Karpas-422 (cell line): Measurements from ENCODE around the gene CTDP1. TPM values are rescaled to one million over a fixed set of nuclear protein-coding genes. Genes with fewer than 3 reads are reported as not detected.

Experiments used
- DNase-seq: peaks from one replicate; pipeline ENCODE4 v3.0.0-alpha.2; 2015
- H2AFZ ChIP-seq: fragments of 200-600 bp; sonication (generic); 2 replicates; pipeline ENCODE4 v1.6.1; 2014; ENCODE audit warnings: antibody characterized with exemption, low read length, mixed read lengths
- H3K27ac ChIP-seq: fragments of 200-600 bp; sonication (generic); 2 replicates; pipeline ENCODE4 v1.5.1; 2014; ENCODE audit warnings: mild to moderate bottlenecking, low read length, moderate library complexity
- H3K27me3 ChIP-seq: fragments of 200-600 bp; sonication (generic); 2 replicates; pipeline ENCODE4 v1.6.1; 2014; ENCODE audit warnings: low read length, mixed read lengths
- H3K36me3 ChIP-seq: fragments of 200-600 bp; sonication (generic); 2 replicates; pipeline ENCODE4 v1.6.1; 2014; ENCODE audit warnings: low read length, mixed read lengths; ENCODE audit not compliant: insufficient read depth
- H3K4me1 ChIP-seq: fragments of 200-600 bp; sonication (generic); 2 replicates; pipeline ENCODE4 v1.6.1; 2014; ENCODE audit warnings: mild to moderate bottlenecking, low read length, mixed read lengths
- H3K4me2 ChIP-seq: fragments of 200-600 bp; sonication (generic); 2 replicates; pipeline ENCODE4 v1.6.1; 2014; ENCODE audit warnings: low read length, low read depth, mild to moderate bottlenecking; ENCODE audit not compliant: poor library complexity, severe bottlenecking
- H3K4me3 ChIP-seq: fragments of 200-600 bp; sonication (generic); 2 replicates; pipeline ENCODE4 v1.5.1; 2014; ENCODE audit warnings: mild to moderate bottlenecking, antibody characterized with exemption, low read length, mixed read lengths
- H3K79me2 ChIP-seq: fragments of 200-600 bp; sonication (generic); 2 replicates; pipeline ENCODE4 v1.6.1; 2014; ENCODE audit warnings: mild to moderate bottlenecking, low read length, mixed read lengths
- H3K9ac ChIP-seq: fragments of 200-600 bp; sonication (generic); 2 replicates; pipeline ENCODE4 v1.6.0; 2014; ENCODE audit warnings: low read length
- H3K9me2 ChIP-seq: fragments of 200-600 bp; sonication (generic), shearing (Covaris generic); replicated peaks from 2 replicates; pipeline ENCODE4 v1.6.0; 2014; ENCODE audit warnings: mild to moderate bottlenecking, low read length, moderate library complexity; ENCODE audit not compliant: insufficient read depth
- H3K9me3 ChIP-seq: fragments of 300-700, 200-600 bp; sonication (generic); 2 replicates; pipeline ENCODE4 v1.6.1; 2014; ENCODE audit warnings: low read length, mixed read lengths
- H4K20me1 ChIP-seq: fragments of 200-600 bp; sonication (generic); 2 replicates; pipeline ENCODE4 v1.6.1; 2014; ENCODE audit warnings: mild to moderate bottlenecking, antibody characterized with exemption, low read length, low read depth; ENCODE audit not compliant: insufficient read depth
- total RNA-seq: library from RNA; depleted of rRNA; stranded (reverse); fragments of >200 nt; shearing (Covaris generic); gene quantifications from 2 replicates; pipeline ENCODE4 v1.2.3, GENCODE V29; 2014; ENCODE audit warnings: low replicate concordance; rRNA removed

CTDP1 gene, protein sequence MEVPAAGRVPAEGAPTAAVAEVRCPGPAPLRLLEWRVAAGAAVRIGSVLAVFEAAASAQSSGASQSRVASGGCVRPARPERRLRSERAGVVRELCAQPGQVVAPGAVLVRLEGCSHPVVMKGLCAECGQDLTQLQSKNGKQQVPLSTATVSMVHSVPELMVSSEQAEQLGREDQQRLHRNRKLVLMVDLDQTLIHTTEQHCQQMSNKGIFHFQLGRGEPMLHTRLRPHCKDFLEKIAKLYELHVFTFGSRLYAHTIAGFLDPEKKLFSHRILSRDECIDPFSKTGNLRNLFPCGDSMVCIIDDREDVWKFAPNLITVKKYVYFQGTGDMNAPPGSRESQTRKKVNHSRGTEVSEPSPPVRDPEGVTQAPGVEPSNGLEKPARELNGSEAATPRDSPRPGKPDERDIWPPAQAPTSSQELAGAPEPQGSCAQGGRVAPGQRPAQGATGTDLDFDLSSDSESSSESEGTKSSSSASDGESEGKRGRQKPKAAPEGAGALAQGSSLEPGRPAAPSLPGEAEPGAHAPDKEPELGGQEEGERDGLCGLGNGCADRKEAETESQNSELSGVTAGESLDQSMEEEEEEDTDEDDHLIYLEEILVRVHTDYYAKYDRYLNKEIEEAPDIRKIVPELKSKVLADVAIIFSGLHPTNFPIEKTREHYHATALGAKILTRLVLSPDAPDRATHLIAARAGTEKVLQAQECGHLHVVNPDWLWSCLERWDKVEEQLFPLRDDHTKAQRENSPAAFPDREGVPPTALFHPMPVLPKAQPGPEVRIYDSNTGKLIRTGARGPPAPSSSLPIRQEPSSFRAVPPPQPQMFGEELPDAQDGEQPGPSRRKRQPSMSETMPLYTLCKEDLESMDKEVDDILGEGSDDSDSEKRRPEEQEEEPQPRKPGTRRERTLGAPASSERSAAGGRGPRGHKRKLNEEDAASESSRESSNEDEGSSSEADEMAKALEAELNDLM
- total RNA-seq: 14.1 and 32.9 TPM in 2 replicates

DNA sequence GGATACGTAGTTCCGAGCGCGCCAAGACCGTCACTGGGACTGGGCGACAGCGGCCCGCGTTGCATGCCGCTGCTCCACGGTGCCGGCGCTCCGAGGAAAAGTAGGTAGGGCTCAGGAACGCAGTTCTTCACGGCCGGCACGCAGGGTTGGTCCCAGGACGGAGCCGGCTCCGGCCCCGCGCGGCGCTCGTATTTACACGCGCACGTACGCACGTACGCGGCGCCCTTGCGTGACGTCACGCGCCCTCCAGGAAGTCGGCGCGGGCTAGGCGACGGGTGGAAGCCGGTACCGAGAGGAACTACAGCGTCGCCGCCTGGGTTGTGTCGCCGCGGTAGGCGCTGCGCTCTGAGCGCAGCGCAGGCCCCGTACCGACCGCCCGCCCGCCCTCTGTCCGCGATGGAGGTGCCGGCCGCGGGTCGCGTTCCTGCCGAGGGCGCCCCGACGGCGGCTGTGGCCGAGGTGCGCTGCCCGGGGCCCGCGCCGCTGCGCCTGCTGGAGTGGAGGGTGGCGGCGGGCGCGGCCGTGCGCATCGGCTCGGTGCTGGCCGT, at the start of gene CTDP1:
TSS of gene CTDP1 (plus strand) at position 252 of the 548 bp plus-strand sequence. CDS start at position 397, 145 bp downstream.
- Histone ChIP-seq H3K36me3 (no peaks in the 10 kb centered on the region), H3K27ac (peak within 1 kb of the TSS; percentile 76), H3K9me2 (no peaks in the 10 kb centered on the region), H3K4me2 (peak within 1 kb of the TSS; percentile 97), H3K4me3 (peak within 1 kb of the TSS; percentile 92), H3K9ac (peak within 1 kb of the TSS; percentile 83), H3K27me3 (no peaks in the 10 kb centered on the region), H2AFZ (peak within 1 kb of the TSS; percentile 97), H4K20me1 (peaks cover 45% of the 10 kb centered on the region), H3K79me2 (peaks cover 68% of the 10 kb centered on the region), H3K4me1 (peaks cover 33% of the 10 kb centered on the region), H3K9me3 (no peaks in the 10 kb centered on the region)
- peak; percentile 99 for DNase-seq

DNA sequence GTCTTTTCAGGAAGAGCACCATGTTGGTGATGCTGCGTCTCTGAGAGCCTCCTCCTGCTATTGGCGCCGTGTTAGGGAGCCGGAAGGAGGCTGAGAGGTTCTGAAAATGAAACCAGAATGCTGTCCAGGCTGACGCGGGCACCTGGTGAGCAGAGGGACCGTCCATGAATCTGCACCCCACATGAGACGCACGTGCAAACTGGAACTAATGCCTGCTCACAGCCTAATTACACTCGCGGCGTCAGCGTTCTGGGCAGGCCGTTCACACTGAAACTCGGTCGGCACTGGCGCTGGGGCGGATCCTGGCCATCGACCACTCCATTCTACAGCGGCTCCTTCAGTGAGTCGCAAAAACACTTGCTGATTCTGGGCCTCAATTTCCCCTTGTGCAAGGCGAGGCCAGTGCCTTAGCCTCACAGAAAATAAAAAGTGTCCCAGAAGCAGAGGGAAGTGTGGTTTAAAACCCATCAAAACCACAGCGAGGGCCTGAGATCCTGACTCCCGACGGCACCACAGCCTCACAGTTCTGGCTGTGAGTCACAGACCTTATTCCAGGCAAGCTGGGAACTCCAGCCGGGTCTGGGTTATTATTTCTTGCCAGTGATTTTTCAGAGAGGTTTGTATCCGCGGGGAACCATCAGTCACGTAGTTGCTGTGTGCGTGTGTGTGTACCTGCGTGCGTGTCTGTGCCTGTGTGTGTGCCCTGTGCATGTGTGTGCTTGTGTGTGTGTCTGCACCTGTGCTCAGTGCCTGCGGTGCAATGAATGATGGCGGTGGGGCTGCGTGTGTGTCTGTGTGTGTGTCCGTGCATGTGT, 49.1 kb upstream of the CTDP1 start:
- Histone ChIP-seq H4K20me1 (no peaks in the 10 kb centered on the region), H3K4me3 (no peak overlapping the region), H3K27ac (no peak overlapping the region), H3K9me3 (peaks cover 18% of the 10 kb centered on the region), H3K9ac (no peak overlapping the region), H3K27me3 (no peaks in the 10 kb centered on the region), H3K79me2 (no peaks in the 10 kb centered on the region), H3K36me3 (no peaks in the 10 kb centered on the region), H3K4me1 (peaks cover 20% of the 10 kb centered on the region), H3K9me2 (no peaks in the 10 kb centered on the region), H3K4me2 (no peak overlapping the region), H2AFZ (no peak overlapping the region)
- no peak for DNase-seq

DNA sequence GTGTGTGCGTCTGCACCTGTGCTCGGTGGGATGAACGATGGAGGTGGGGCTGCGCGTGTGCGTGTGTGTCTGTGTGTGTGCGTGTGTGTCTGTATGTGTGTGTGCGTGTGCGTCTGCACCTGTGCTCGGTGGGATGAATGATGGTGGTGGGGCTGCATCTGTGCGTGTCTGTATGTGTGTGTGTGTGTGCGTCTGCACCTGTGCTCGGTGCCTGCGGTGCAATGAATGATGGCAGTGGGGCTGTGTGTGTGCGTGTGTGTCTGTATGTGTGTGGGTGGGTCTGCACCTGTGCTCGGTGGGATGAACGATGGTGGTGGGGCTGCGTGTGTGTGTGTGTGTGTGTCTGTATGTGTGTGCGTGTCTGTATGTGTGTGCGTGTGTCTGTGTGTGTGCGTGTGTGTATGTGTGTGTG, 48.5 kb upstream of the CTDP1 start:
- no peak overlapping the region for H3K4me3 ChIP-seq
- peaks cover 14% of the 10 kb centered on the region for H3K4me1 ChIP-seq
- no peaks in the 10 kb centered on the region for H3K9me2 ChIP-seq
- no peak for DNase-seq
- H3K27ac ChIP-seq: no peak overlapping the region
- H3K27me3 ChIP-seq: no peaks in the 10 kb centered on the region
- no peak overlapping the region for H3K4me2 ChIP-seq
- no peak overlapping the region for H2AFZ ChIP-seq
- peaks cover 19% of the 10 kb centered on the region for H3K9me3 ChIP-seq
- no peaks in the 10 kb centered on the region for H4K20me1 ChIP-seq
- H3K79me2 ChIP-seq: no peaks in the 10 kb centered on the region
- H3K9ac ChIP-seq: no peak overlapping the region
- H3K36me3 ChIP-seq: no peaks in the 10 kb centered on the region

DNA sequence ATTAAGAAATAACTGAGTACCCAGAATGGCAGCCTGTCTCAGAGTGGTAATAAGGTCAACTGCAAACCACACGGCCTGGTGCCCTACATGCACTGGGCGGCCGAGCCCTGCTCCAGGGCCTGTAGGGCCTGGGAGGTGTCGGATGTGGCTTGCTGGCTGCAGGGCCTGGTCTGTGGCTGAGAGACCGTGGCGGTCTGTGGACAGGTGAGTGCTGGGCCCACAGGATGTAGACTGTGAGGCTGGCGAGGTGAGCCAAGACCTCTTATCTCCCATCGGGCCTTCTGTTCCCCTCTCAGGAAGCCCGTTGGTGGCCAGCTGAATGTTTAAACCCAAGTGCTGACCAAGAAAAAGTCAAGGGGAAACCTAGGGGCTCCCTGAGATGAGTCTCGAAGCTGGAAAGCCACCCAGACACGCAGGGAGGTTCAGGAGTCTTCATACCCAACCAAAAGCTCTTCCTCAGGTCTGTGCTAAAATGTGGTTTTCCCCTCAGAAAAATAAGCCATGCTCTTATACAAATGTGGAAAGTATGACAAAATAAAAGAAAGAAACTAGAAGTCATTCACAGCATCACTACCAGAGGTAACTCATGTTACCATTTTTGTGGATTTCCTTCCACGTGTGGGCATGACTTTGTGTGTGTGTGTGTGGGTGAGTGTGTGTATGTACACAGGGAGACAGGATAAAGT, 47.7 kb upstream of the CTDP1 start:
- H3K27me3 ChIP-seq: no peaks in the 10 kb centered on the region
- peaks cover 6% of the 10 kb centered on the region for H3K4me1 ChIP-seq
- H3K79me2 ChIP-seq: no peaks in the 10 kb centered on the region
- H3K4me3 ChIP-seq: no peak overlapping the region
- no peaks in the 10 kb centered on the region for H4K20me1 ChIP-seq
- H3K27ac ChIP-seq: no peak overlapping the region
- DNase-seq: no peak
- no peaks in the 10 kb centered on the region for H3K36me3 ChIP-seq
- H3K9ac ChIP-seq: no peak overlapping the region
- H3K4me2 ChIP-seq: no peak overlapping the region
- peaks cover 19% of the 10 kb centered on the region for H3K9me3 ChIP-seq
- H3K9me2 ChIP-seq: no peaks in the 10 kb centered on the region
- H2AFZ ChIP-seq: no peak overlapping the region

DNA sequence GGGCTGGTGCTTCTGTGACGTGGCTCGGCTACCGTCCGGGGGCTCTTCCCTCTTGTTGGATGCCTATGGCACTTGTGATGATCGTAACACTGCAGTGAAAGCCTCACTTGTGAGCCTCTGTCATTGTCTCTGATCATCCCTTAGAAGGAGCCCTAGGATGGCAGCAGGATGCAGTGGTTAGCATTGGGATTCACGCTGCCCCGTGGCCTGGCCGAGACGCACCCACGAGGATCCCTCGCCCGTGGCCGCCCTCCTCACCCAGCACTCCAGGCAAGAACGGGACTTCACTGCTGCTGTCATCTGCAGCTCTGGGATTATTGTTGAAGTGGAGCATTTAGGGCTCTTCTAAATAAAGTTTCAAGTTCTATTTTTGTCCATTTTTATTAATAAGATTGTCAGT, 46.8 kb upstream of the CTDP1 start:
- H3K9ac ChIP-seq: no peak overlapping the region
- H3K9me2 ChIP-seq: no peaks in the 10 kb centered on the region
- no peaks in the 10 kb centered on the region for H3K36me3 ChIP-seq
- no peak for DNase-seq
- H3K4me2 ChIP-seq: no peak overlapping the region
- peaks cover 19% of the 10 kb centered on the region for H3K9me3 ChIP-seq
- H3K4me1 ChIP-seq: no peaks in the 10 kb centered on the region
- H3K27me3 ChIP-seq: no peaks in the 10 kb centered on the region
- no peaks in the 10 kb centered on the region for H3K79me2 ChIP-seq
- no peaks in the 10 kb centered on the region for H4K20me1 ChIP-seq
- H2AFZ ChIP-seq: no peak overlapping the region
- no peak overlapping the region for H3K27ac ChIP-seq
- H3K4me3 ChIP-seq: no peak overlapping the region

GRCh38 chr18:79634186-79634585, 45.4 kb upstream of the CTDP1 start:
- Histone ChIP-seq H3K4me3 (no peak overlapping the region), H3K4me2 (no peak overlapping the region), H3K79me2 (no peaks in the 10 kb centered on the region), H3K9me2 (no peaks in the 10 kb centered on the region), H3K27ac (no peak overlapping the region), H2AFZ (no peak overlapping the region), H3K9ac (no peak overlapping the region), H4K20me1 (no peaks in the 10 kb centered on the region), H3K36me3 (no peaks in the 10 kb centered on the region), H3K27me3 (no peaks in the 10 kb centered on the region), H3K9me3 (peaks cover 19% of the 10 kb centered on the region), H3K4me1 (no peaks in the 10 kb centered on the region)
- no peak for DNase-seq

GRCh38 chr18:79634593-79635426, 44.8 kb upstream of the CTDP1 start:
- H3K9ac ChIP-seq: no peak overlapping the region
- no peak overlapping the region for H3K27ac ChIP-seq
- DNase-seq: no peak
- no peak overlapping the region for H3K4me2 ChIP-seq
- H3K9me3 ChIP-seq: peaks cover 19% of the 10 kb centered on the region
- H3K79me2 ChIP-seq: no peaks in the 10 kb centered on the region
- no peaks in the 10 kb centered on the region for H4K20me1 ChIP-seq
- no peak overlapping the region for H2AFZ ChIP-seq
- no peaks in the 10 kb centered on the region for H3K36me3 ChIP-seq
- no peaks in the 10 kb centered on the region for H3K4me1 ChIP-seq
- H3K9me2 ChIP-seq: no peaks in the 10 kb centered on the region
- H3K27me3 ChIP-seq: no peaks in the 10 kb centered on the region
- H3K4me3 ChIP-seq: no peak overlapping the region
